GM12891 (cell line): ENCODE measurements around the gene AFAP1L1.

Source experiments
- POLR2A ChIP-seq: IDR thresholded peaks from 2 replicates; pipeline ENCODE4 v1.6.1; 2011; ENCODE audit warnings: low read depth, low read length, control low read depth
- POLR2AphosphoS5 ChIP-seq: IDR thresholded peaks from 2 replicates; pipeline ENCODE4 v1.6.1; 2011; ENCODE audit warnings: low read depth, low read length, control low read depth
- POU2F2 ChIP-seq: IDR thresholded peaks from 2 replicates; pipeline ENCODE4 v1.6.1; 2011; ENCODE audit warnings: low read depth, mild to moderate bottlenecking, control low read depth, low read length, moderate library complexity
- TAF1 ChIP-seq: IDR thresholded peaks from 2 replicates; pipeline ENCODE4 v1.6.1; 2011; ENCODE audit warnings: low read depth, low read length, control low read depth

DNA sequence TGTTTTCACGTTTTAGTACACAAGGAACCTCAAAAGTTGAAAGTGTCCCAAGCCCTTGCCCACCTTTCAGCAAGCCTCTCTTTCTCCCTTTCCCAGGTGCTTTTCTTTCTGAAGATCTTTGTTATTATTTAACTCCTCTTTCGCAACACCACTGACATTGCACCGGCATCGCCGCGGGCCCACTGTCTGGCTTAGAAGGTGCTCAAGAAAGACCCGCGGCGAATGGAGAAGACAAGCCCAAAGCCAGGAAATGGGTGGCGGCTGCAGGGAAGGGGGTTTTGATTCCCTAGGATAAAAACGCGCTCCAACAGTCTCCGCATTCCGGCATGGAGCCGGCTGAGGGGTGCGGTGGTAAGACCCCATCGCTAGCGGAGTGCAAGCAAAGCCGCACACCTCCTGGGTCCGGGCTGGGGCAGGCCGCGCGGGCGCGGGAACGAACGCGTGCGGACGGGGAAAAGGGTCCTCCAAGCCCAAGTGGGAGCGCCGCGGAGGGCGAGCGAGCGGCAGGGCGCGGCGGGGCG is 404 bp upstream of the AFAP1L1 start:
- TF ChIP-seq POLR2A (no peak), POLR2AphosphoS5 (no peak), TAF1 (no peak), POU2F2 (no peak)
